HCT116 (cell line): ENCODE data around the gene LURAP1L. TPM values are rescaled to one million over a fixed set of nuclear protein-coding genes. Genes with fewer than 3 reads are reported as not detected.

Experiments used
- ATAC-seq: fragments of 200-7000 bp; cut with Tn5 transposase; 2 replicates; pipeline ENCODE4 v1.9.1; 2020; ENCODE audit warnings: mild to moderate bottlenecking, moderate library complexity
- BruUV-seq: library from RNA; stranded (reverse); fragments of 400-500 nt; replicated peaks from 2 replicates; lab custom pipeline; 2021; lab: Mats Ljungman, UMichigan
- CTCF ChIA-PET: fragments of 300-600 bp; sonication (Branson Sonifier 250); formaldehyde crosslinking; loops from one replicate; lab custom pipeline; 2021; ENCODE audit warnings: antibody characterized with exemption; lab: Charles Lee
- POLR2A ChIA-PET: fragments of 300-600, 350-600 bp; sonication (Branson Sonifier 250); formaldehyde crosslinking; loops from one replicate; lab custom pipeline; 2021; ENCODE audit warnings: antibody characterized with exemption; lab: Charles Lee
- RAD21 ChIA-PET, 2 experiments: fragments of 300-600 bp; sonication (Branson Sonifier 250); formaldehyde crosslinking; loops; one replicate each; lab custom pipeline; 2023; ENCODE audit warnings: low total read pairs in 2 of 2; ENCODE audit not compliant: uncharacterized antibody in 2 of 2, unreplicated experiment in 2 of 2, low non-redundant PET in 1 of 2; lab: Charles Lee
- DNase-seq: peaks from one replicate; pipeline ENCODE4 v3.0.0-alpha.2; 2010; ENCODE audit warnings: low read depth, low spot score
- H2AFZ ChIP-seq: fragments of 200-600 bp; shearing (Covaris generic), sonication (generic); 2 replicates; pipeline ENCODE4 v1.6.1; 2017; ENCODE audit warnings: low read depth, mixed run types, mixed read lengths, antibody characterized with exemption, low read length; ENCODE audit not compliant: poor library complexity, severe bottlenecking
- H3K27ac ChIP-seq: 2 replicates; pipeline ENCODE4 v1.5.1; 2012; ENCODE audit warnings: low read depth, low read length
- H3K27me3 ChIP-seq: fragments of 200-600 bp; sonication (generic); 2 replicates; pipeline ENCODE4 v1.6.1; 2016; ENCODE audit warnings: mixed run types, low read length, mixed read lengths; ENCODE audit not compliant: insufficient read depth
- H3K36me3 ChIP-seq, 2 experiments: fragments of 200-500 bp in 1 of 2; fragments of 200-600 bp in 1 of 2; sonication (Bioruptor generic) in 1 of 2; sonication (generic) in 1 of 2; 2 replicates each; pipeline versions ENCODE4 v1.5.1 to v1.6.1; 2014 to 2016; ENCODE audit warnings: low read length in 2 of 2, inconsistent platforms in 1 of 2, mixed read lengths in 1 of 2, mixed run types in 1 of 2; ENCODE audit not compliant: insufficient read depth in 2 of 2, control insufficient read depth in 1 of 2
- H3K4me1 ChIP-seq, 2 experiments: fragments of 200-600 bp in 1 of 2; sonication (generic) in 1 of 2; 2 replicates each; pipeline versions ENCODE4 v1.5.1 to v1.6.1; 2012 to 2017; ENCODE audit warnings: low read length in 2 of 2, inconsistent platforms in 1 of 2, mild to moderate bottlenecking in 1 of 2, mixed read lengths in 1 of 2, mixed run types in 1 of 2, moderate library complexity in 1 of 2; ENCODE audit not compliant: insufficient read depth in 2 of 2, control insufficient read depth in 1 of 2
- H3K4me2 ChIP-seq: fragments of 200-600 bp; sonication (generic); 2 replicates; pipeline ENCODE4 v1.6.1; 2017; ENCODE audit warnings: mixed run types, low read length, mixed read lengths
- H3K4me3 ChIP-seq, 2 experiments: fragments of 200-600 bp in 1 of 2; sonication (generic) in 1 of 2; replicated peaks in 1 of 2; 2 replicates each; pipeline ENCODE4 v1.5.1; 2011 to 2016; ENCODE audit warnings: low read length in 2 of 2, control low read depth in 1 of 2, low read depth in 1 of 2, mild to moderate bottlenecking in 1 of 2, mixed read lengths in 1 of 2, mixed run types in 1 of 2
- H3K79me2 ChIP-seq: fragments of 200-600 bp; sonication (generic); 2 replicates; pipeline ENCODE4 v1.6.1; 2017; ENCODE audit warnings: mild to moderate bottlenecking, mixed run types, low read length, moderate library complexity, mixed read lengths; ENCODE audit not compliant: insufficient read depth
- H3K9ac ChIP-seq: fragments of 200-600 bp; sonication (generic); 2 replicates; pipeline ENCODE4 v1.6.1; 2016; ENCODE audit warnings: low read length, mixed read lengths
- H3K9me2 ChIP-seq: fragments of 200-600 bp; sonication (generic), shearing (Covaris generic); 2 replicates; pipeline ENCODE4 v1.6.1; 2017; ENCODE audit warnings: mixed run types, mild to moderate bottlenecking, moderate library complexity; ENCODE audit not compliant: insufficient read depth
- H3K9me3 ChIP-seq, 2 experiments: fragments of 200-500 bp in 1 of 2; fragments of 200-600 bp in 1 of 2; sonication (Bioruptor generic) in 1 of 2; sonication (generic) in 1 of 2; 2 replicates each; pipeline ENCODE4 v1.6.1; 2014 to 2017; ENCODE audit warnings: low read length in 2 of 2, mixed read lengths in 2 of 2, inconsistent platforms in 1 of 2, low read depth in 1 of 2, mild to moderate bottlenecking in 1 of 2, mixed run types in 1 of 2, moderate library complexity in 1 of 2; ENCODE audit not compliant: control insufficient read depth in 1 of 2, insufficient read depth in 1 of 2
- H4K20me1 ChIP-seq: fragments of 200-600 bp; sonication (generic), shearing (Covaris generic); 2 replicates; pipeline ENCODE4 v1.6.1; 2017; ENCODE audit warnings: mixed run types, mild to moderate bottlenecking, moderate library complexity; ENCODE audit not compliant: insufficient read depth
- ATF3 ChIP-seq: IDR thresholded peaks from 2 replicates; pipeline ENCODE4 v1.6.1; 2012
- CBX3 ChIP-seq: IDR thresholded peaks from 2 replicates; pipeline ENCODE4 v1.6.1; 2012; ENCODE audit warnings: low read depth
- CEBPB ChIP-seq: IDR thresholded peaks from 2 replicates; pipeline ENCODE4 v1.6.1; 2012; ENCODE audit warnings: low read depth
- CTCF ChIP-seq, 3 experiments: fragments of 200-600 bp in 1 of 3; sonication (generic) in 1 of 3; IDR thresholded peaks in 2 of 3; conservative IDR thresholded peaks in 1 of 3; 2 replicates each; pipeline ENCODE4 v1.5.1; 2012 to 2017; ENCODE audit warnings: low read depth in 2 of 3, low read length in 2 of 3, antibody characterized with exemption in 1 of 3, borderline replicate concordance in 1 of 3, control low read depth in 1 of 3, mild to moderate bottlenecking in 1 of 3, mixed read lengths in 1 of 3, mixed run types in 1 of 3, moderate library complexity in 1 of 3; ENCODE audit not compliant: insufficient read depth in 1 of 3
- EGR1 ChIP-seq: IDR thresholded peaks from 2 replicates; pipeline ENCODE4 v1.6.1; 2012; ENCODE audit warnings: low read depth
- ELF1 ChIP-seq: IDR thresholded peaks from 2 replicates; pipeline ENCODE4 v1.6.1; 2012; ENCODE audit warnings: low read depth, borderline replicate concordance
- EZH2 ChIP-seq: fragments of 200-600 bp; sonication (generic); IDR thresholded peaks from 2 replicates; pipeline ENCODE4 v1.6.1; 2017; ENCODE audit warnings: antibody characterized with exemption, mixed run types
- FOSL1 ChIP-seq: IDR thresholded peaks from 2 replicates; pipeline ENCODE4 v1.6.1; 2012; ENCODE audit warnings: low read depth
- JUND ChIP-seq: IDR thresholded peaks from 2 replicates; pipeline ENCODE4 v1.6.1; 2012
- POLR2A ChIP-seq: IDR thresholded peaks from 2 replicates; pipeline ENCODE4 v1.7.0; 2011; ENCODE audit warnings: borderline replicate concordance; ENCODE audit not compliant: insufficient read depth, insufficient read length; ENCODE audit errors: extremely low read depth
- RAD21 ChIP-seq: IDR thresholded peaks from 2 replicates; pipeline ENCODE4 v1.6.1; 2012; ENCODE audit warnings: low read depth, mild to moderate bottlenecking
- SP1 ChIP-seq: IDR thresholded peaks from 2 replicates; pipeline ENCODE4 v1.6.1; 2012; ENCODE audit warnings: low read depth
- YY1 ChIP-seq: IDR thresholded peaks from 2 replicates; pipeline ENCODE4 v1.6.1; 2011; ENCODE audit warnings: low read length, low read depth, moderate library complexity, mild to moderate bottlenecking; ENCODE audit not compliant: insufficient replicate concordance; ENCODE audit errors: extremely low read depth
- ZBTB33 ChIP-seq: IDR thresholded peaks from 2 replicates; pipeline ENCODE4 v1.6.1; 2011; ENCODE audit warnings: mild to moderate bottlenecking, low read length, moderate library complexity; ENCODE audit not compliant: insufficient replicate concordance; ENCODE audit errors: extremely low read depth
- ZNF274 ChIP-seq: fragments of 200-500 bp; sonication (Bioruptor generic); IDR thresholded peaks from 2 replicates; pipeline ENCODE4 v1.6.1; 2014; ENCODE audit warnings: mild to moderate bottlenecking, low read depth, low read length, inconsistent platforms
- intact Hi-C: fragments of 100-400 bp; cut with micrococcal nuclease; formaldehyde crosslinking; loops from 2 replicates; pipeline ENCODE4 v1.10.0; 2022
- total RNA-seq: library from RNA; stranded (reverse); gene quantifications from one replicate; pipeline ENCODE4 v1.2.1, GENCODE V29; 2021; ENCODE audit not compliant: unreplicated experiment

The LURAP1L gene
- total RNA-seq, 1 experiment from 2014 or later: 13.3 TPM

GRCh38 chr9:12770261-12770660 is 4.6 kb upstream of the LURAP1L start:
- no TSS peak for BruUV-seq
- ATAC-seq: no peak
- DNase-seq: no peak
- no peaks in the 10 kb centered on the region for H4K20me1 ChIP-seq
- intact Hi-C loops: no loop called here
- no peak overlapping the region for H3K4me3 ChIP-seq
- H3K27ac ChIP-seq: no peak overlapping the region
- no peaks in the 10 kb centered on the region for H3K9me3 ChIP-seq
- H3K4me2 ChIP-seq: no peak overlapping the region
- no peak overlapping the region for H2AFZ ChIP-seq
- TF ChIP-seq ZBTB33 (no peak), YY1 (no peak), ATF3 (no peak), CBX3 (no peak), FOSL1 (no peak), CEBPB (no peak), POLR2A (no peak), CTCF (IDR thresholded peaks at IDR 0.05 in 2 of 3, conservative IDR thresholded peaks at IDR 0.05 in 1 of 3; ENCODE audit: borderline replicate concordance in 1 of 3, insufficient read depth in 1 of 3, low read depth in 2 of 3, low read length in 2 of 3) (no peak), SP1 (no peak), ZNF274 (no peak), EZH2 (no peak), RAD21 (no peak), ELF1 (no peak), JUND (no peak), EGR1 (no peak)
- H3K79me2 ChIP-seq: no peaks in the 10 kb centered on the region
- H3K9me2 ChIP-seq: no peaks in the 10 kb centered on the region
- no peaks in the 10 kb centered on the region for H3K36me3 ChIP-seq
- H3K9ac ChIP-seq: no peak overlapping the region
- ChIA-PET POLR2A (no interaction called here), CTCF (no interaction called here), RAD21 (no interaction called here)
- H3K27me3 ChIP-seq: no peaks in the 10 kb centered on the region
- peaks cover 0 to 6% of the 10 kb centered on the region in 2 experiments; a peak in 1 of 4 replicates for H3K4me1 ChIP-seq
